ENCODE measurements around the gene SCG2.

SCG2 gene, protein sequence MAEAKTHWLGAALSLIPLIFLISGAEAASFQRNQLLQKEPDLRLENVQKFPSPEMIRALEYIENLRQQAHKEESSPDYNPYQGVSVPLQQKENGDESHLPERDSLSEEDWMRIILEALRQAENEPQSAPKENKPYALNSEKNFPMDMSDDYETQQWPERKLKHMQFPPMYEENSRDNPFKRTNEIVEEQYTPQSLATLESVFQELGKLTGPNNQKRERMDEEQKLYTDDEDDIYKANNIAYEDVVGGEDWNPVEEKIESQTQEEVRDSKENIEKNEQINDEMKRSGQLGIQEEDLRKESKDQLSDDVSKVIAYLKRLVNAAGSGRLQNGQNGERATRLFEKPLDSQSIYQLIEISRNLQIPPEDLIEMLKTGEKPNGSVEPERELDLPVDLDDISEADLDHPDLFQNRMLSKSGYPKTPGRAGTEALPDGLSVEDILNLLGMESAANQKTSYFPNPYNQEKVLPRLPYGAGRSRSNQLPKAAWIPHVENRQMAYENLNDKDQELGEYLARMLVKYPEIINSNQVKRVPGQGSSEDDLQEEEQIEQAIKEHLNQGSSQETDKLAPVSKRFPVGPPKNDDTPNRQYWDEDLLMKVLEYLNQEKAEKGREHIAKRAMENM

DNA sequence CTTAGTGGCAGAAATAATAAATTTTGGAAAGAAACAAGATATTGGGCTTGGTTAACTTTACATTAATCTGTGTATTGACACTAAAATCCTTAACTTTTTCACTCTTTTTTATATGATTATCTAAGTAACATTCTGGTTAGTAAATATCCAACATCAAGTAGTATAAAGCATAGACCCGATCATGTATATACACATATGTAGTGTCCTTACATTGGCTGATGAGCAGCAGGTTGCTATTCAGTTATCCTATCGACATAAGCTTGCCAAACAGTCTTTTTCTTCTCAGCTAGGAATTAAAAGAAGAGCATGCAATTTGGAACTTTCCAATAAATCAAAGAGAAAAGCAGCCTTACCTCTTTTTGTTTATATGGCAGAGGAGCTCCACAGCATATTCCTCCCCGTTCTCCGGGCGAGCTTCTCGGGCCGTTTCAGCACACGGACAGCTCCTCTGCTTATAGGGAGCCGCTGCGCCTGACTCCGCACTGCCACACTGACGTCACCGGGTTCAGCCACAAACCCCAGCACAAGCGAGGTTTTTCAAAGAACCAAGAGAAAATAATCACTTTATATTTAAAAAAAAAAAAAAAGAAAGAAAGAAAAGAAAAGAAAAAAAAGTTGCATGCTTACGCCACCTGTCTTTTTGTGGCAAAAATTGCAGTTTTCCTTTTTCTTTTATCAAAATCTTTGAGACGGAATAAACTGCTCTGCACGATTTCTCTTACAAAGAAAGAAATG lies at the start of gene SCG2:
Gene SCG2, minus strand, starts transcription at position 430 of the 735 bp plus-strand sequence. CDS start 3,079 bp downstream, outside the sequence.
- peak; percentile 29 to 71 for DNase-seq

DNA sequence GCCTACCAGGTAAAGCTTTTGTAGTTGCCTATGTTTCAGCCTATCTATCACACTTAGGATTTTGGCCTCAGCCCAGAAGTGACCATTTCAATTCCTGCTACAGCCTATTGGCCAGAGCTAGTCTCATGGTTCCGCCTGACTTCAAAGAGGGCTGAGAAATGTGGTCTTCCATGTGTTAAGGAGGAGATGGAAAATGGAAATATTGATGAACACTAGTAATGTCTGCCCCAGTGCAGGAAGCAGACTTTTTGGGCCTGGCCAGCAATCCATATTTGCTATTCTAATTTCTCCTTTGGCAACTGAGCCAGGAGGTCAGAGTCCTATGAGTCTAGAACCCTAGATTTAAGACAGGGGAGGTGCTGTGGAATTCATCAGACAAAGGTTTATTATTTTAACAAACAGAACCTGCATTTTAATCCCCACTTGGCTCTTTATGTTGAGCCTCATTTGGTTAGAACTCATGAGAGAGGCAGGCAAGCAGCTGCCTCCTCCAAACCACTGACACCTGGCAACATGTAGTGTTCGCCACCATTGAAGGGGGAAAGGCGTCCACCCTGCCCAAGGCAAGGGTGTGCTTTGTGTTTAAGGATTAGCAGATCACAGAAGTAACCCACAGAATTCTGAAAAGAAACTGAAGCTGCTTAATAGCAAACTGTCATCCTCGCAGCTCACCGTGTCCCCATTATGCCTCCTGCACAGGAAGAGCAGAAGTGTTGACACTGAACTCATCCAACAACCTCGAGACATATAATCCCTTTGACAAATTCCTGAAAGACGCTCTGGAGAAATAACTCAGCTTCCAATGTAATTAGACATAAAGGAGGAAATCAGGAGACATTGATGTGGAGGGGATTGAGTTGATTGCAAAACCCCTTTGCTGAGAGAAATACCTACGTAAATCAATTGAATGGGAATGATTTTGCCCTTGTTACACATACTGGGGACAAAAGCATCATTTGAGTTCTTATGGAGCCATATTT lies 47.7 kb upstream of the SCG2 start:
- DNase-seq = no peak

DNA sequence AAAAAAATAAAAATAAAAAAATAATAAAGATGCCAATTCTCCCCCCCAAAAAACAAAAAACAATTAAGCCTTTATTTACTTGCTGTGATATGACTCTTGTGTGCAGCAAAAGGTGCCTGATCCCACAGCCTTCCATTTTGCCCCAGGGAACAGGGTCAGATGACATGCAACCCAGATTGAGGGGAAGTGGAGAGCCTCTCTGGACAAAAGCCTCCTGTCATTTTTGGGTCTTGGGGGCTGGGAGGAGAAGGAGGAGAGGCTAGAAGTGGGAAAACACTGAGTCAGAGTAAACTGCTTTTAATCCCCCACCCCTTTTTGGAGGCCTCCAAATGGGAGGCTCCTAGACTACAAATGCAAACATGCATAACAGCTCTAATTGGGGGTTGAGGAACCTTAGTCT lies 46.6 kb upstream of the SCG2 start:
- no peak for DNase-seq

GRCh38 chr2:223647258-223647952 lies 45.2 kb upstream of the SCG2 start:
- DNase-seq = no peak

- DNase-seq = no peak
Measured at GRCh38 chr2:223644136-223644535, 42.0 kb upstream of the SCG2 start.

DNA sequence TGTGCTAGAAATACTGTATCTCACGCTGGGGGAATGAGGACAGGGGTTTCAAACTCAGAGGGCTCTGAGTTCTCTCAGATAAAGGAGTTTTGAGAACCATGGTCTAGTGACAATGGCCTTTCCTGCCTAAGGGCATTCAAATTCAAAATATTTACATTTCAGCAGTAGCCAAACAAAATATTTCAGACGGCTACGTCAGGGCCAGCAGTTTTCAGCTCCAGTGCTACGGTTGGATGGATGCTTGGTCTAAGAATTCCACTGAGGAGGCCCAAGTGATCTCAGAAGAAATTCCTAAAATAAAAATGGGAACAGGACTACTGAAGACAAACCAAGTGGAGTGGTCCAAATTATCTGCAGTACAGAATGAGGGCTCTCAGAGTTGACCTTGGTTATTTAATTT lies 41.1 kb upstream of the SCG2 start:
- no peak for DNase-seq

DNA sequence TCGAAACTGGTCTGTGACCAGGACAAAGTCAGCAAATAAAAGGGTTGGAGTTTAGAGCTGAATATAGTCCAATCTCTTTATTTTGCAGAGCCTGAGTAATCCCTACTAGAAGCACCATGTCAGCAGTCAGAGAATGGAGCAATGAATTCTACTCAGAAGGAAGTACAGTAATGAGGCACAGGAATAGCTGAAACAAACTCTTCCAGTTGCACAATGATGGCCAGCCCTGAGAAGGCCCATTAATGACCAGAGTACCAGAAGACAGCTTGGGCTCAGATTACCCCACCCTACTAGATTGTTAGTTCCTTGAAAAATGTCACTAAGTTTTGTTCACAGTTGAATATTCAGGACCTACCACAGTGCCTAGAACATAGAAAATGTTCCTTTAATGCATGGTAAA lies 40.3 kb upstream of the SCG2 start:
- no peak for DNase-seq

DNA sequence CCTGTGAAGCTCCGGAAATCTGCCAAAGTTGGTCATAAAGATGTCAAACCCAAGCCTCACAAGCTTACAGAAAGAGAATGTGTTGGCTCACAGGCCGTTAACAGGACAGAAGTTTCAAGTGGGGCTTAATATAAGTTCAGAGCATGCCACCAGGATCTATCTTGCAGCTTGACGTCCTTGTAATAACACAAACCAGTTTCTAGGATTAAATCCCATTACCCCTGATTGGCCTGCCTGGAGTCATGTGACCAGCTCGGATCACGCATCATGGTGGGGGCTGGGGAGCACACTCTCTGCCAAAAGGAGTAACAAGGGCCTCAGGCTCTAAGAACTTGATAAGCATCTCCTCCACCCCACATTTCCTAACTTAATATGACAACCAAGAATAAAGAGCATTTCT lies 38.9 kb upstream of the SCG2 start:
- DNase-seq = no peak

DNA sequence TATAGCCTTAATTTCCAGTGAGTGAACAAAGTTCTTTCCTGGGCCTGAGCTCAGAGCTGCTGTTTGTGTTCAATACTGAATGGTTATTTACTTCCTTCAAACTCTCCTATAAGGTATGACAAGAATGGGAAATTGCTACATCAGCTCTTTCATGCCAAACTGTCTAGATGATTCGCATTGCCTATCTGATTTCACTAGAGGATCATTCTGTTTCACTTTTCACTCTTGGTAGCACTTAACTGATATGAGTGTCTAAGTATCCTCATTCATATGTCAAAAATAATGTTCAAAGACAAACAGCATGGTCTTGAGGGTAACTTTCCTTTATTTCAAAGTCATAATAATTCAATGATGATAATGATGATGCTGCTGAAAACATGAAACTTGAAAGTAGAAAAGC lies 32.9 kb upstream of the SCG2 start:
- DNase-seq = no peak

DNA sequence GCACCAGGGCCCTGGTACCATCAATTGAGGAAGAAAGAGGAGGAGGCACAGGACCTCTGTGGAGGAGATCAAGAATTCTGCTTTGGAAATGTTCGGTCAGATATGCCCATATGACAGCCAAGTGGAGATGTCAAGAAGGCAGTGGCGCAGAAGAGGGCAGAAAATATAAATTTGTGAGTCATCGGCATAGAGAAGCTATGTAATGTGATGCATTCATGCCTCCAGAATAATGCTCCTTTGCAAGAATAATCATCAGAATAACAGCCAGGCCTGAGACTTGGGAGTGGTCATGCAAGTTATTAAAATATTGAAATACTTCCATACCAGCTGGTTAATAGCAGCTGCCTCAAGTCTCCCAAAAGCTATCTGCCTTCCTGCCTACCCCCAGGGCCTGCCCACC lies 32.1 kb upstream of the SCG2 start:
- DNase-seq = no peak

- DNase-seq = no peak
Measured at GRCh38 chr2:223633656-223634055, 31.5 kb upstream of the SCG2 start.

- DNase-seq = no peak
Measured at GRCh38 chr2:223632826-223633225, 30.7 kb upstream of the SCG2 start.

DNA sequence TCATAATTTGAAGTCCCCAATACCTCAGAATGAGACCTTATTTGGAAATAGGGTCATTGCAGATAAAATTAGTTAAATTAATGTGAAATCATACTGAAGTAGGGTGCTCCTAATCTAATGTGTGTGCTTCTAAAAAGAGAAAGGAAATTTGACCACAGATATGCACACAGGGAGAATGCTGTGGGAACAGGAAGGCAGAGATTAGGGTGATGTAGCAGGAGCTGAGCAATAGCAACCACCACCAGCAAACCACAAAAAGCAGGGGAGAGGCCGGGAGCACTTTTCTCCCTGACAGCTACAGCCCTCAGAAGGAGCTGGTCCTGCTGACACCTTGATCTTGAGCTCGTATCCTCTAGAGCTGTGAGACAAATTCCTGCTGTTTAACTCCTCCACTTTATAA lies 24.6 kb upstream of the SCG2 start:
- no peak for DNase-seq

DNA sequence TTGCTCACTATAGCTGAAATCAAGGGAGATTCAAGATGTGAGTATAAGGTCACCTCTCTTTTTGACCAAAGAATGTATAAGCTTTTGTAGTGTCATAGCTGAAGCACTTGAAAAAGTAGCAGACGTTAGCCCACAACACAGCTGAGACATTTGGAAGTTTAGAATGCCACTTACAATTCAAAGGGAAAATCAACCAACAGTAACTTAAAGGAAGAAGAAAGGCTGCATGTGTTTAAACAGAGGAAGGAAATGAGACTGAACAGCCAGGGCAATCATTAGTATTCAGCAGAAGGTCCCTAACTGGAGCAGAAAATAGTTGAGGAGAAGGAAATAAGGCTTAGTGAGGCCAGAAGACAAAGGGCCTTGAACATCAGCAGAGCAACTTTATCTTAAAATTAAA lies 23.5 kb upstream of the SCG2 start:
- no peak for DNase-seq

DNA sequence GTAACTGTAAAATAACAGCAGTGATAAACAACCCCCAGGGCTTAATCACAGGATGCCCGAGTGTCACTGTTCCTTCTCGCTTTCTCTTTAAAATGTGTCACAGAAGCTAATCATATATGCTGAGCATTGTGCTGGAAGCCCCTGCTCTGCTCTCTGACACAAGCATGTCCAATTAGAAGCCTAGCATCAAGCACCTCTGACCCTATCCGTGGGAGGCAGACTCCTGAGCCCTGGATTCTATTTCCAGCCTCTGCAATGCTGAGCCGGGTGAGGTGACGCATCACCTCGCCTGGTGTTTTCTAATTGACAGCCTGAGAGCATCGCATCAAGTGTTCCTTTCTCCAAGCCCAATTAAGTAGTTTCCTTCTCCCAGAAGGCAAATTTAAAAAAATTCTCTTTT lies 19.7 kb upstream of the SCG2 start:
- no peak for DNase-seq

DNA sequence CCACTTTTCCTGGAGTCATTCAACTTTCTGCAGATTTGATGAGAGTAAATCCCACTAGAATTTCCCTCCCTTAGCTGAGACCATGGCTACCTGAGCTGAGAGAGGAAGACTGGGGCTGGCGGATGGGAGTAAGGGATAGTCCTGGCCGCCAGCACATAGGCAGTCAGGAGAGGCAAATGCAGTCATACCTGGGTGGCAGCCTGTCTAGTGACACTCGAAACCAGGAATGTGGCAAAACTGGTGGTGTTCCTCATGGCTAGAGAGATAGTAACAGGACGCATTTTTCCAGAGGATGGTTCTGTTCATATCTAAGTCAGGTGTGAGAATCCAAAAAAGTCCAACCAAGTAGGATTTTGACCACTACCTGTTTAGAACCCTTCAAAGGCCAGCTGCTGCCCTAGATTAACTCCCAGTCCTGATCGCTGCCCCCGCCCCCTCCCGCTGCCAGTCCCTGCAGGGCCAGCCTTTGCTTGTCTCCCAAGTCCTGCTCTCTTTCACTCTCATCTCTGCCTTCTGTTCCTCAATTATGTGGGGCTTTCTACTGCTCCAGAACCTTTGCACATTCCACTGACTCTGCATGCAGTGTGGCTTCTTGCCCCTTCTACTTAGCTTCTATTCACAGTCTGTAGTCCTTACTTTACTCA lies 17.4 kb upstream of the SCG2 start:
- no peak for DNase-seq

DNA sequence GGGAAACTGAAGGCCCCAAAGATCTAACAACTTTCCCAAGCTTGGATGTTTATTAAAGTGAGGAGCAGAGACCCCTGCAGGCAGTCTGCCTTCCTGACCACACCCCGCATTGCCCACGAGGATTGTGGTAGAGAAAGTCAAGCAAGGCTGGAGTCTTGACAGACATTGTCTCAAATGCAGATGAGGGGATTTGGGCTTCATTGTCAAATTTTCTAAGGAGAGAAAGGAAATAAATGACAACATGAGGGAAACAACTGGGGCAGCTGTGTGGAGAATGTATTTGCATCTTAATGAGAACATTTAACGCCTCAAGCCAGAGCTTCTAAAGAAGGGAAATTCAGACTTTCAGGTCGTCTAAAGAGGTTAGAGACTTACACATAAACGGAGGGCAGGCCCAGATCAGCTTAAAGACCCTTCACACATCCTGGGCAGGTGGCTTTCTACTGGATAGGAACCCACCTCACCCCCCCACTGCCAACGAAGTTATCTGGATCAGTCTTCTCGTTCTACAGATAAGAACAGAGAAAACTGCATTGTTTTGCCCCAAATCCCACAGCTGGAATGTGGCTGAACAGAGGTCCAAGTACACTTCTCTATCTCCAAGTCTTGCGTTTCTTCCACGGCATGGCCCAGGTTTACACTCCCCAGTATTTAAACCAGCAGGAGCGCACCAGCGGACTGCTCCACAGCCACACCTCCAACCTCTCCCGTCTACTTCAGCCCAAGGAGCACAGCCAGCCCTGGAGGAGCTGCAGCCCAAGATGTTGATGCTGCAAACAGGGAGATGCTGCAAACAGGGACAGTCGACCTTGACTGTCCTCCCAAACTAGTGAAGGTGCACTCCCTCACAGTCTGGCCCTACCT lies 16.2 kb upstream of the SCG2 start:
- no peak for DNase-seq

DNA sequence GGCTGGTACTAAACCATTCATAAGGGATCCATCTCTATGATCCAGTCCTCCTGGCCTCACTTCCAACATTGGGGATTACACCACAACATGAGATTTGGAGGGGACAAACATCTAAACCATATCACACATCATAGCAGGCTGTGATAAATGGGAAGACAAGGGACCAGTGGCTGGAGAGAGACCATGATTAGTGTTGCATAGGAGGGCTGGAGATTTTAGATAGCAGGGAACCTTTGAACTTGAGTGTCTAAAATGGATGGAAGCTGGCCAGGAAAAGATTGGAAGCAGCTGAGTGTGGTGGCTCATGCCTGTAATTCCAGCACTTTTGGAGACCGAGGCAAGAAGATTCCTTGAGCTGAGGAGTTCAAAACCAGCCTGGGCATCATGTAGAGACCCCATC lies 12.4 kb upstream of the SCG2 start:
- DNase-seq = no peak

GRCh38 chr2:223613017-223613950 lies 11.1 kb upstream of the SCG2 start:
- DNase-seq = peak; percentile 69 to 90
